NCI-H446 (cell line): ENCODE data around the gene FCRL5.
"Not testable (repeated sequence)": the region's sequence is repeated elsewhere in the genome, so short reads cannot be mapped to it uniquely, and the experiment has no call there.

ENCODE experiments used
- DNase-seq, 2 experiments: peaks; one replicate each; lab custom pipeline; 2025; lab: John Stamatoyannopoulos, UW

The FCRL5 gene

GRCh38 chr1:157551694-157552693 lies at the start of gene FCRL5:
Gene FCRL5, minus strand, starts transcription at chr1:157552515. Its CDS starts 153 bp downstream, at chr1:157552362.
- no peak for DNase-seq

DNA sequence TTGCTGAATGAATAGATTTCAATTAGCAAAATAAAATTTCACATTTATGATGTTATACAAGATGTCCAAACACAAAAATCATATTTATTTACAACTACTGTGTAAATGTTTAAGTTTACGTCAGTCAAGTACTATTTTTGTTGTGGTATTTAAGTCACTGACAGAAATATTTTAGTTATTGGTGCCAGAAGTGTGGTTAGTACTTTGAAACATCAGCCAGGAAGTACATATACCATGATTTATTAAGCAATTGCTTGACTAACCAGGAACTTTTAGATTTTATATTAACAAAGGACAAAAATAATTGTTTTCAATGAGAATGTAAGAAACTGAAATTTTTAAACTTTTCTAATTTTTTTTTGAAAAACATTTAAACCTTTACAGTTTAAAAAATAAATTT lies 47.9 kb upstream of the FCRL5 start:
- DNase-seq: no peak

GRCh38 chr1:157597959-157598667 lies 45.8 kb upstream of the FCRL5 start, which contains the start of gene FCRL4:
Gene FCRL4, minus strand, starts transcription at chr1:157598085. Its CDS starts 141 bp downstream, at chr1:157597944.
- no peak for DNase-seq

DNA sequence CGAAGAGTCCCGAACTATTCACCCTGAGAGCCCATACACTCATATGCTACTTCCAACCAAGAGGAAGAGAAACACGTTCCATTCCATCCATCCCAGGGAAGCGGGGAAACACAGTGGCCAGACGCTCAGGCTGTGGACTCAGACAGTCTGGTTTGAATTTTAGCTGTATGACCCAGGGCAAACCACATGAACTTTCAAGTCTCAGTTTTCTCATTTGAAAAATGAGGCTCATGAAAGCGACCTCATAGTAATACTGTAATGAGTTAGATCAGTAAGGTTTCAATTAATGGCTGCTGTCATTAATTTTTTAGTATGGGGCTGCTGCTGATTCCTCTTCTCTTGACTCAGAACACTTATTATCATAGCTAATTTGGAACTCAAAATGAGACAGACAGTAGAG lies 44.1 kb upstream of the FCRL5 start:
- DNase-seq: no peak

GRCh38 chr1:157595356-157595755 lies 43.0 kb upstream of the FCRL5 start:
- DNase-seq: no peak

GRCh38 chr1:157585984-157586383 lies 33.7 kb upstream of the FCRL5 start:
- DNase-seq: no peak

GRCh38 chr1:157584503-157584902 lies 32.2 kb upstream of the FCRL5 start:
- no peak for DNase-seq

- no peak for DNase-seq
Observed at GRCh38 chr1:157580828-157581210, 28.5 kb upstream of the FCRL5 start.

- peak; percentile 43 to 67 for DNase-seq
Observed at GRCh38 chr1:157580179-157580827, 28.0 kb upstream of the FCRL5 start.

- no peak for DNase-seq
Observed at GRCh38 chr1:157577420-157577819, 25.1 kb upstream of the FCRL5 start.

- DNase-seq: no peak
Observed at GRCh38 chr1:157575744-157576143, 23.4 kb upstream of the FCRL5 start.

- no peak for DNase-seq
Observed at GRCh38 chr1:157574836-157575235, 22.5 kb upstream of the FCRL5 start.

- no peak for DNase-seq
Observed at GRCh38 chr1:157566484-157567300, 14.4 kb upstream of the FCRL5 start.

- no peak for DNase-seq
Observed at GRCh38 chr1:157562515-157562914, 10.2 kb upstream of the FCRL5 start.

- DNase-seq: no peak
Observed at GRCh38 chr1:157558119-157558518, 5.8 kb upstream of the FCRL5 start.

GRCh38 chr1:157548081-157548480 lies 4.2 kb downstream of the FCRL5 start:
- not testable (repeated sequence) for DNase-seq

DNA sequence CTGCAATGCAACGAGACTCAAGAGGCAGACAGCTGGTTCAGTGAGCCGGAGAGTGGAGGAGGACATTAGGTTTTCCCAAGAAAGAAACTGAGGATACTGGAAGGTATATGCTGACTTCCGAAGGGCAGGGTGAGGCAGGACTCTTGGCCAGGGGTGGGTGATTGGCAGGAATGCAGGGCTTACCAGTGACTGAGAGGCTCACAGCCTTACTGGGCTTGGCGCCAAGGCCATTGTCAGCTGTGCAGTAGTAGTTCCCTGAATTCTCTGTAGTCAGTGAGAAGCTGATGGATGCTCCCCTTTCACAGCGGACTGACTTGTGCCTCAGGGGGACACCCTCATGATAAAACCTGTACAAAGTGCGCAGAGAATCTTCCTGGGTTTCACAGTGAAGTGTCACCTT lies 9.6 kb downstream of the FCRL5 start:
- DNase-seq: no peak

DNA sequence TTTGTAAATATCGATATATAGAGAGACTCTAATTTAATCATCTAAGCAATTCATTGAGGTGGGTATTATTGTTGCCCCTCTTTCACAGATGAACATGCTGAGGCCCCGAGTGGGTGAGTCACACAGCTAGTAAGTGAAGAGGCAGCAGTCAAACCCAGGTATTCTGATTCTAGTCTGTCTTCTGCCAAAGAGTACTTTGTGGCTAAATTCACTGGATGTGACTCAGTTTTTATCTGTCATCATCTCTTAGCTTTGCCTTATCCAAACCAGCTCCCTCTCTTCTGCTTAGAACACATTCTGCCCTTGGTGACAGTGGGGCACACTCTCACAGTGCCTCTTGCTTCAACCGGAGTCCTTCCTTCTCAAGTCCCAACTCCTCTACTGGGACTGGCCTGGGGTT lies 11.5 kb downstream of the FCRL5 start:
- no peak for DNase-seq

GRCh38 chr1:157540160-157540748 lies 12.1 kb downstream of the FCRL5 start:
- DNase-seq: no peak

- DNase-seq: no peak
Observed at GRCh38 chr1:157539568-157539967, 12.7 kb downstream of the FCRL5 start.

DNA sequence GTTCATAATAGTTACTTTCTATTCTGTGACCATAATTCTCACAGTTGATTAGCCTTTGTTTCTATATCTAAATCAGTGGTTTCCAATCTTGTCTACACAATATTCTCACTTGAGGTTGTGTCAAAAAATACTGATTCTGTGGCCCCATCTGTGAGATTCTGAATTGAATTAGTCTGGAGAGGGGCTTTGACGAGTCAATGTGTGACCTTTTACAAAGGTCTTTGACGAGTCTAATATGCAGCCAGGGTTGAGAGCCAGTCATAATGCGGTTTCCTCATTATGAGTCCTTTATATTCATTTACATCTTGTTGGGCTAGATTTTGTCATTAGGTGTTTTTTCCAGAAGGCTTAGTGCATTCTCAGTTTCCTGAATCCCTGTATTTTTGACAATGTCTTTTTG lies 19.7 kb downstream of the FCRL5 start:
- no peak for DNase-seq
